ENCODE data around the gene ZIC3.

ZIC3 gene

DNA sequence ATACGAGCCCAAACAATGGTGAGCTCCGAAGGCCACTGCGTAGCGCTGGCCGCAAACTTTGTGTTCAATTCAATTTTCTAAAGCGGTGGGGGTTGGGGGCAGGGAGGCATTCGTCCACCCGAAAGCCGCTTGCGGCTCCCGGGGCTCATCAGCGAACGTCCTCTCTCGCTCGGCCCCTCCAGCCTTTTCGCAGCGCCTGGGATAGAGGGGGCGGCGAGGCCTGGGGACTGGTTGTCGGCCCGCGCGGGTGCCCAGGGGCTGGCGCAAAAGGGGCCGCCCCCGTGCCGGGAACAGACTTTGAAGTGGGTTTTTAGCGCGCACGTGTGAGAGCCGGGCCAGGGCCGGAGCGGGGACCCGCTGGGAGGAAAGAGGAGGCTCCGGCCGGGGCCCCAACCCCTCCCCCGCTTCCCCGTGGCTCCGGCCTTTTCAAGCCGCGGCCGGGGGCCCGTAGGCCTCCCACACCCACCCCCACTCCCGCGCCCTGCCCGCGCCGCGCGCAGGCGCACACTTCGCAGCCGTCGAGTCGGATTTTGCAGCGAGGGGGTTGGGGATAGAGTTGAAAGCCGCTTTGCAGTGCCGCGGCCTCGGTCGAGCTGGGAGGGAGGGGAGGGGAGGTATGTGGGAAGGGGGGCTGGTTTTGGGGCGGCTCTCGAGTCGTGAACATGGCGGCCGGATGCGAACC, 8.3 kb downstream of the ZIC3 start:
- DNase-seq (ENCODE audit: low spot score), result no peak

DNA sequence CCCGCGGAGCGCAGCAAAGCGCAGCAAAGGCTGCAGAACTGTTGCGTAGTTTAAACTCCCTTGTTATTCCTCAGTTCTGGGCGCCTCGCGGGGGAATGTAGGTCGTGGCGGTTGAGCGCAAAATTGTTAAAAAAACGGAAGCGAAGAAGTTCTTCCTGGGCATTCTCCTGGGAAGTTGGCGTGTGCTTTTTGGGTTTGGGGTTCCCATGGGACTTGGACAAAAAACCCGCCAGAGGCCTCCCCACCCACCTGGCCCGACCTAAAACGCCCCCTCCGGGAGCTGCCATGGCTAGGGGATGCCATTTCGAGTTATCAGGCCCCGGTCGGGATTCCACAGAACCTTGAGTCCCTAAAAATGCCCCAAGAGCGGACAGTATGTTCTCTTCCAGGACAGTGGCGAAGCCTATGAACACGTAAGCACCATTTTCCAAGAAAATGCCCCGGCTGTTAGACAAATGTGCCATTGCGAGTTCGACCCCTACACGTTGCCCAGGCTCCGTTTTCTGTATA, 8.9 kb downstream of the ZIC3 start:
- no peak for DNase-seq (ENCODE audit: low spot score)

DNA sequence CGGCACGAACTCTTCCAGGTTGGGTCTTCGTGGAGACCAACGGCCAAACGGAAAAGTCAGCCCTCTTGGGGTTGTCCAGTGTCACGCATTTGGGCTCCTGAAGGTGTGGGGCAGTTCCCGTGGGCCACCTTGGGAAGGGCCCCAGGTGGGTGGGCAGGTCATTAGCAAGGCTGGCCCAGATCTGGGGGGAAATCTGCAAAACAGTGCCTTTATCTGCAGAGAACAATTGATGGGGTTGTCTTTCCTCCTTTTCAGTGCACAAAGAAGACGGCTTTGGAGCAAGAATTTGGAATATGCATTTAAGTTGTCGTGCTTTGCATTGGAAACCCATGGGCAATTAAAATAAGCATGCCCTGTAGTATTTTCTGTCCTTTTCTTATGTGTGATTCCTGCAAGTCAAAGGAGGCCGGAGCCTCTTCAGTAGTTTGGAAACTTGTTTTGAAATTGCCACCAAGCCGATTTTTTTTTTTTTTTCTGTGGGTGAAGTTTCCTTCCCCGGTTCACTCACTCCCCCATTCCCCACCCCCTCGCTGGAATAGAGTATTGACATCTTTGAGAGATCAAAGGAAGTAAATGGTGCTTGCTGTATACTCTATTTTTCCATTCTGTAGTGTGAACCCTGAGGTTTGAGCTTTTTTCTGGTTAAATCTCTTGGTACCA, 9.8 kb downstream of the ZIC3 start:
- DNase-seq (ENCODE audit: low spot score), result no peak

DNA sequence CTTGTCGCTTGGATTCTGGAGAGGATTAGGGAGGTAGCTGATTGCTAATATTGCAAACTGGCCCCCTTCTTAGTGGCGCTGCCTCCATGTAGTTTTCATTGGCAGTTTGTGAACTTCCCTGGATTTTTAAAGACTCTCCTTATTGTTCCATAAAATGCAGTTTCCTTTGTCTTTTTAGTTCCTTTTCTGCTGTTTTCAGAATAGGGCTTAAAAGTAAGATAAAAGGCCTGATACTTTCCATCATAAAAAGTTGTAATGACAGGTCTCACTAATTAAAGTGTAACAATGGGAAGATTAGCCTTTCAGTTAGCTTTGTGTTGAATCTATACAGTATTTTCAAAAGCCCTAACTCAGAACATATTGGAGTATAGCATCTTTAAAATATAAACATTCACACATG, 21.2 kb downstream of the ZIC3 start:
- no peak for DNase-seq (ENCODE audit: low spot score)

DNA sequence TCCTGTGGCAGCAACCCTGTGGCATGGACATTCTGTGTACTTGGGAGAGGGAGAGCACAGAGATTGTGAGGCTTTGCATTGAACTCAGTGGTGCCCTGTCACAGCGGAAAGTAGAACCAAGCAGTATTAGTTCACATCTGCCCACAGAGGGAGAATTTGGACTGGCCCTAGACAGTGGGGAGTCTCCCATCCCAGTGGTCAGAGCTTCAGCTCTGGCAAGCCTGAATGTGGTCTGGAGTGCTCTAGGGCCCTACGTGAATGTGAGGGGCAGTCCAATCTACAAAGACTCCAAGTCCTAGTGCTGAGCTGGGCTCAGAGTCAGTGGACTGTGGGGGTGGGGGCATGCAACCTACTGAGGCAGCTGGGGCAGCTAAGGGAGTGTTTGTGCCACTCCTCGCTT, 34.8 kb downstream of the ZIC3 start:
- DNase-seq (ENCODE audit: low spot score), result no peak

Measured in LoVo (cell line).